Thyroid gland (tissue), 4 donors: ENCODE measurements around the gene OTUB1.

Experiments
- POLR2A ChIP-seq, 2 donors: fragments of 450-650 bp; IDR thresholded peaks; one replicate each; pipeline ENCODE4 v1.6.1; 2017; ENCODE audit warnings: antibody characterized with exemption in 2 of 2, mild to moderate bottlenecking in 2 of 2, moderate library complexity in 1 of 2
- TF ChIP-seq, protein P1 (sequence below), 6 experiments: fragments of 200-600 bp in 3 of 6; fragments of 450-650 bp in 3 of 6; sonication (generic) in 3 of 6; IDR thresholded peaks; one replicate each; pipeline ENCODE4 v1.5.1; 2016 to 2019; ENCODE audit warnings: antibody characterized with exemption in 6 of 6, mild to moderate bottlenecking in 2 of 6, inconsistent platforms in 1 of 6, moderate library complexity in 1 of 6

DNA sequence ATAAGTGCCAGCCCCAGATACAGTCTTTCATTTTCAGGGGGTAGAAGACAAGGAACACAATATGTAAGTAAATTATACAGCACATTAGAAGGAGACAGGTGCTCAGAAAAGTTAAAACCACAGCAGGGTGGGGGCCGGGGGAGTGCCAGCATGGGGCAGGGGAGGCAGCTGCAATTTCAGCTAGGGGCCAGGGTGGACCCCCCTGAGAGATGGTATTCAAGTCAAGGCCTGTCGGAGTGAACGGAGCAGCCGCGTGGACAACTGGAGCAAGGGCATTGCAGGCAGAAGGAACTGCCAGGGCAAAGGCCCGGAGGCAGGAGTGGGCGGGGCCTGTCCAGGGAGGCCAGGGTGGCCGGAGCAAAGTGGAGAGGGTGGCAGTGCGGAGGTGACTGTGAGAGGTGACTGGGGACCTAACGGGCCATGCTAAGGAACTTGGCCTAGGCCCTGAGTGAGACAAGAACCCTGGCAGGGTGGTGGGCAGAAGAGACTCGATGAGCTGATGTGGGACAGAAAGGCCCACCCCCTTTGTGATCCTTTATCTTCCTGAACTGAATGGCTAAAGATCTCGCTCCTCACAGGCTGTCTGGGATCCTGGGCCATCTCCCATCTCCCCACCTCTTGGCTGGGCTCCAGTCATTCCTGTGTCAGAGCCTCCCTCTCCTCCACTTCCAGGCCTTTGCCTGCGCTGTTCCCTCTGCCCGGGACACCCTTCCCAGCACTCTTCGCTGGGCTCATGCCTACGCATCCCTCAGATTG lies 27.1 kb downstream of the OTUB1 start:
- TF ChIP-seq, protein P1, sequence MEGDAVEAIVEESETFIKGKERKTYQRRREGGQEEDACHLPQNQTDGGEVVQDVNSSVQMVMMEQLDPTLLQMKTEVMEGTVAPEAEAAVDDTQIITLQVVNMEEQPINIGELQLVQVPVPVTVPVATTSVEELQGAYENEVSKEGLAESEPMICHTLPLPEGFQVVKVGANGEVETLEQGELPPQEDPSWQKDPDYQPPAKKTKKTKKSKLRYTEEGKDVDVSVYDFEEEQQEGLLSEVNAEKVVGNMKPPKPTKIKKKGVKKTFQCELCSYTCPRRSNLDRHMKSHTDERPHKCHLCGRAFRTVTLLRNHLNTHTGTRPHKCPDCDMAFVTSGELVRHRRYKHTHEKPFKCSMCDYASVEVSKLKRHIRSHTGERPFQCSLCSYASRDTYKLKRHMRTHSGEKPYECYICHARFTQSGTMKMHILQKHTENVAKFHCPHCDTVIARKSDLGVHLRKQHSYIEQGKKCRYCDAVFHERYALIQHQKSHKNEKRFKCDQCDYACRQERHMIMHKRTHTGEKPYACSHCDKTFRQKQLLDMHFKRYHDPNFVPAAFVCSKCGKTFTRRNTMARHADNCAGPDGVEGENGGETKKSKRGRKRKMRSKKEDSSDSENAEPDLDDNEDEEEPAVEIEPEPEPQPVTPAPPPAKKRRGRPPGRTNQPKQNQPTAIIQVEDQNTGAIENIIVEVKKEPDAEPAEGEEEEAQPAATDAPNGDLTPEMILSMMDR (IDR thresholded peaks at IDR 0.05): no peak
- TF ChIP-seq POLR2A (IDR thresholded peaks at IDR 0.05): no peak
